ENCODE results near the gene CELF3.
"Not testable (repeated sequence)": the region's sequence is repeated elsewhere in the genome, so short reads cannot be mapped to it uniquely, and the experiment has no call there.

CELF3 gene

DNA sequence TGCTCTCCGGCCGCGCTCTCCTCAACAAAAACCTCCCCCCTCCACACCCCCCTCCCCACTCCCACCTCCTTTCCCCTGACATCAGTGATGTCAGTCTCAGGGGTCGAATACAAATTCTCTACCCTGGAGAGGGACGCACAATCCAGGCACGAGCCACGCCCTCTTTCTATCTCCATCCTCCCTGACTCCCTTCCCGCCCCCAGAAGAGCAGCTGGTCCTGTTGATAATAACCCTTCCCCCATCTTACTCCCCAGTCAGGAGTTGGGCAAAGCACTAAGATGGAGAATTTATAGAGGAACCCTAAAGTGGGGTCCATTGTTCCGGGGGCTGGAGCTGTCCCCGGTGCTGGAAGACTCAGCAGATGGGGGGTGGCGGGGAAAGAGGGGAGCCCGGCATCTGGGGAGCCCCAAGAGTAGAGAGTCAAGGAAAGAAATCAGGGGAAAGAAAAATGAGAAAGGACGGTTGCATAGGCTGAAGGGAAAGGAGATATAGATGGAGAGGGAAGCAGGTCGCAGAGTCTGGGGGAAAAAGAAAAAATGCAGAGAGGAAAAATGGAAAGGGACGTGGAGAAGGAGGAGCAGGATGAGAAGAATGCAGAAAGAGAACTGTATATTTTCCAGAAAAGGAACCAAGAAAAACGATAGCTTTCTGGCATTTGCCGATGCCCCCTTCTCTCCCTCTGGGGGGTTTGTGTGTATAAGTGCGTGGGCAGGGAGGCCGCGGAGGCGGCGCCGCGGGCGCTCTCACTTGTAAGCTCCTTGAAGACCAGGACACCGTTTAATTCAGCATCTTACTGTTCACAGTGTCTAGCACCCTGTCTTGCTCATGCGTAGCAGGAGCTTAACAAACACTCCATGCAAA lies at the start of gene CELF3:
TSS of gene CELF3 (minus strand) at position 33 of the 861 bp plus-strand sequence. CDS start 783 bp downstream, outside the sequence.
- no peak for ATAC-seq
- Mint-ChIP-seq H3K9me3 (no peaks in the 10 kb centered on the region), H3K36me3 (ENCODE audit: low read depth) (no peaks in the 10 kb centered on the region), H3K27me3 (peaks cover 61% of the 10 kb centered on the region), H3K27ac (no peak within 1 kb of the TSS), H3K4me3 (no peak within 1 kb of the TSS), H3K4me1 (peaks cover 22% of the 10 kb centered on the region)
- DNase-seq = peak; percentile 12

DNA sequence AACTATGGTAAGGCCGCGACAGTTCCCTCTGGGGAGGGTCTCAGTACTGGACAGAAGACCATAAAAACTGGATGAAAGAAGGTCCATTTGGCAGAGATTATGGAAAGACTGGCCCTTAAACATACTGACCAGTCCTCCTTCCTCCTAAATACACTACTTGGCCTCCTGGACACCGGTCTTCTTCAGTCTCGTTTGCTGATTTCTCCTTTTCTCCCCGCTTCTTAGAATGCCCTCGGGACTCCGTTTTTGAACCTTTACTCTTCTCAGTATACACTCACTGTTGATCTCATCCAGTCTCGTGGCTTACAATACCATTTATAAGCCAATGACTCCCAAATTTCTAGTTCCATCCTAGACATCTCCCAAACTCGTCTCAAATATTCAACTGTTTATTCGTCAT lies 47.4 kb upstream of the CELF3 start:
- Mint-ChIP-seq H3K4me1 (peaks cover 22% of the 10 kb centered on the region), H3K4me3 (peak overlapping the region; percentile 93), H3K9me3 (no peaks in the 10 kb centered on the region), H3K27me3 (no peaks in the 10 kb centered on the region), H3K36me3 (ENCODE audit: low read depth) (peaks cover 17% of the 10 kb centered on the region), H3K27ac (peak overlapping the region; percentile 97)
- DNase-seq = no peak
- no peak for ATAC-seq

- DNase-seq (peak; percentile 90), ATAC-seq (peak; percentile 100)
- peaks cover 22% of the 10 kb centered on the region for H3K4me1 Mint-ChIP-seq
- no peaks in the 10 kb centered on the region for H3K9me3 Mint-ChIP-seq
- H3K36me3 Mint-ChIP-seq (ENCODE audit: low read depth) = peaks cover 20% of the 10 kb centered on the region
- peak within 1 kb of the TSS; percentile 93 for H3K4me3 Mint-ChIP-seq
- peak within 1 kb of the TSS; percentile 97 for H3K27ac Mint-ChIP-seq
- no peaks in the 10 kb centered on the region for H3K27me3 Mint-ChIP-seq
Observed at GRCh38 chr1:151762941-151763921, 46.6 kb upstream of the CELF3 start, which contains the start of gene MRPL9. TSS of gene MRPL9 (minus strand) at chr1:151763496. CDS start at chr1:151763479, 17 bp downstream.

DNA sequence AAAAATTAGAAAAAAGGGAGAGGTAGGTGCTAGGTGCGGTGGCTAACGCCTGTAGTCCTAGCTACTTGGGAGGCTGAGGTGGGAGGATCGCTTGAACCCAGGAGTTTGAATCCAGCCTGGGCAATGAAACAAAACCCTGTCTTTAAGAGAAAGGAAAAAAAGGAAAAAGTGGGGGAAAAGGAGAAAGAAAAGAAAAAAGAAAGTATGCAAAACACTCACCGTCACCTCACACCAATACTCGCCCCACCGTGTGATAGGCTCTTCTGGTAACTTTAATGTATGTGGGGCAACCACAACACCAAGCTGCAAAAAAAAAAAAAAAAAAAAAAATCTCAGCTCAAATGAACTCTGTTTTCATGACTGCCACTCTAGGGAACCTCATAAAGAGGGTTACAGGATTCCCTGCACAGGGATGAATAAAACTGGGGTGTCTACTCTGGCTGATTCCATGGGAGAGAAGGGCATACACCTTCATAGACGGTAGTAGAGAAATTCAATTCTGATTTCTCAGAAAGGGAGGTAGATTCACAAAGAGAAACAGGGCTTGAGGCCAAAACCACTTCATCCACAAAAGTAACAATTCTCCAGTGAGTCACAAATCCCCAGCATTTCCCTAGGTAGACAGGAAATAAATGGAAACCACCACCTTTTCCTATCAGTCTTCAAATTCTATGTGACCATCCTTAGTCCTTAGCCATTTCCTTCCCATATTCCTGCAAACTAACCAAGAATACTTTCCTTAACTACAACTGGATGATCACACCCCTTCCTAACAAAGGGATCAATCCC lies 44.2 kb upstream of the CELF3 start:
- Mint-ChIP-seq H3K9me3 (no peaks in the 10 kb centered on the region), H3K27ac (peak overlapping the region; percentile 52), H3K4me1 (peaks cover 29% of the 10 kb centered on the region), H3K36me3 (ENCODE audit: low read depth) (peaks cover 25% of the 10 kb centered on the region), H3K27me3 (no peaks in the 10 kb centered on the region), H3K4me3 (no peak overlapping the region)
- ATAC-seq = no peak
- no peak for DNase-seq

GRCh38 chr1:151759241-151759640 lies 42.6 kb upstream of the CELF3 start:
- Mint-ChIP-seq H3K27ac (no peak overlapping the region), H3K4me1 (peaks cover 26% of the 10 kb centered on the region), H3K27me3 (no peaks in the 10 kb centered on the region), H3K36me3 (ENCODE audit: low read depth) (peaks cover 25% of the 10 kb centered on the region), H3K4me3 (no peak overlapping the region), H3K9me3 (no peaks in the 10 kb centered on the region)
- ATAC-seq (no peak), DNase-seq (no peak)

- no peaks in the 10 kb centered on the region for H3K9me3 Mint-ChIP-seq
- H3K4me1 Mint-ChIP-seq = peaks cover 12% of the 10 kb centered on the region
- H3K36me3 Mint-ChIP-seq (ENCODE audit: low read depth) = peaks cover 25% of the 10 kb centered on the region
- H3K4me3 Mint-ChIP-seq = no peak overlapping the region
- DNase-seq (no peak), ATAC-seq (peak; percentile 72)
- peaks cover 3% of the 10 kb centered on the region for H3K27me3 Mint-ChIP-seq
- peak overlapping the region; percentile 8 for H3K27ac Mint-ChIP-seq
Observed at GRCh38 chr1:151756291-151756690, 39.7 kb upstream of the CELF3 start.

GRCh38 chr1:151741516-151741915 lies 24.9 kb upstream of the CELF3 start:
- DNase-seq (no peak), ATAC-seq (no peak)
- peaks cover 11% of the 10 kb centered on the region for H3K9me3 Mint-ChIP-seq
- no peaks in the 10 kb centered on the region for H3K4me1 Mint-ChIP-seq
- H3K27me3 Mint-ChIP-seq = peaks cover 8% of the 10 kb centered on the region
- peaks cover 4% of the 10 kb centered on the region for H3K36me3 Mint-ChIP-seq (ENCODE audit: low read depth)
- no peak overlapping the region for H3K4me3 Mint-ChIP-seq
- H3K27ac Mint-ChIP-seq = no peak overlapping the region

GRCh38 chr1:151739590-151740355 lies 23.2 kb upstream of the CELF3 start:
- no peaks in the 10 kb centered on the region for H3K4me1 Mint-ChIP-seq
- no peak overlapping the region for H3K27ac Mint-ChIP-seq
- peaks cover 4% of the 10 kb centered on the region for H3K27me3 Mint-ChIP-seq
- peaks cover 11% of the 10 kb centered on the region for H3K9me3 Mint-ChIP-seq
- H3K36me3 Mint-ChIP-seq (ENCODE audit: low read depth) = peaks cover 4% of the 10 kb centered on the region
- no peak overlapping the region for H3K4me3 Mint-ChIP-seq
- DNase-seq (no peak), ATAC-seq (no peak)

- no peaks in the 10 kb centered on the region for H3K4me1 Mint-ChIP-seq
- no peak overlapping the region for H3K4me3 Mint-ChIP-seq
- no peak overlapping the region for H3K27ac Mint-ChIP-seq
- DNase-seq (no peak), ATAC-seq (no peak)
- H3K9me3 Mint-ChIP-seq = peaks cover 11% of the 10 kb centered on the region
- peaks cover 6% of the 10 kb centered on the region for H3K27me3 Mint-ChIP-seq
- peaks cover 4% of the 10 kb centered on the region for H3K36me3 Mint-ChIP-seq (ENCODE audit: low read depth)
Observed at GRCh38 chr1:151737479-151737878, 20.9 kb upstream of the CELF3 start.

- peaks cover 4% of the 10 kb centered on the region for H3K36me3 Mint-ChIP-seq (ENCODE audit: low read depth)
- H3K27me3 Mint-ChIP-seq = peaks cover 6% of the 10 kb centered on the region
- peaks cover 11% of the 10 kb centered on the region for H3K9me3 Mint-ChIP-seq
- H3K27ac Mint-ChIP-seq = no peak overlapping the region
- ATAC-seq (no peak), DNase-seq (no peak)
- no peak overlapping the region for H3K4me3 Mint-ChIP-seq
- H3K4me1 Mint-ChIP-seq = no peaks in the 10 kb centered on the region
Observed at GRCh38 chr1:151737026-151737425, 20.4 kb upstream of the CELF3 start.

GRCh38 chr1:151733995-151734394 lies 17.4 kb upstream of the CELF3 start:
- peaks cover 11% of the 10 kb centered on the region for H3K9me3 Mint-ChIP-seq
- not testable (repeated sequence) for H3K27ac Mint-ChIP-seq; DNase-seq; H3K27me3 Mint-ChIP-seq; H3K36me3 Mint-ChIP-seq (ENCODE audit: low read depth); H3K4me3 Mint-ChIP-seq; ATAC-seq; H3K4me1 Mint-ChIP-seq

DNA sequence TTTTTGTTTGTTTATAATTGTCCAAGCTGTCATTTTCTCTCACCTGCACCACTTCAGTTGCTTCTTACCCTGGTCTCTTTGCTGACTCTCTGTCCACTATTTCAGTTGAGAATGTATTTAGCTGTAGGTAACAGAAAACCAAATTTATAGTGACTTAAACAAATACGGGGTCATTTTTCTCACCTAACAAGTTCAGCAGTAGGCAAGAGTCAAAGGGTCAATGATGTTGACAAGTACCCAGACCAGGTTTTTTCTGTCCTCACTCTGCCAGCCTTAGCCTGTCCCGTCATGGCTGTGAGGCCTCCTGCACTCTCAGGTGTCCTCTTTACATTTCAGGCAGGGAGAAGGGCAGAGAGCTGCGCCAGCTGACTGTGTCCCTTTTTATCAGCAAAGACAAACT lies 16.5 kb upstream of the CELF3 start:
- Mint-ChIP-seq H3K27ac (no peak overlapping the region), H3K27me3 (peaks cover 15% of the 10 kb centered on the region), H3K36me3 (ENCODE audit: low read depth) (peaks cover 2% of the 10 kb centered on the region), H3K4me3 (no peak overlapping the region), H3K9me3 (peaks cover 9% of the 10 kb centered on the region), H3K4me1 (no peaks in the 10 kb centered on the region)
- ATAC-seq = no peak
- no peak for DNase-seq

- Mint-ChIP-seq H3K9me3 (no peaks in the 10 kb centered on the region), H3K36me3 (ENCODE audit: low read depth) (no peaks in the 10 kb centered on the region), H3K27me3 (peaks cover 34% of the 10 kb centered on the region), H3K27ac (no peak overlapping the region), H3K4me3 (no peak overlapping the region), H3K4me1 (no peaks in the 10 kb centered on the region)
- DNase-seq (no peak), ATAC-seq (no peak)
Observed at GRCh38 chr1:151729966-151730291, 13.3 kb upstream of the CELF3 start.

Data from activated naive CD8-positive, alpha-beta T cell treated with anti-CD3 and anti-CD28 coated beads, Interleukin-2, amount 50 U/mL, for 24 hours (primary cell).